ENCODE measurements around the gene TRIM17.

- TF ChIP-seq CTCF (IDR thresholded peaks at IDR 0.05; ENCODE audit: control extremely low read depth in 1 of 3, insufficient read depth in 1 of 3, low read depth in 1 of 3, low read length in 3 of 3) (no peak), SP2 (IDR thresholded peaks at IDR 0.05; ENCODE audit: low read length) (no peak), SIN3A (conservative IDR thresholded peaks at IDR 0.05 in 1 of 2, IDR thresholded peaks at IDR 0.05 in 1 of 2; ENCODE audit: low read depth in 1 of 2, low read length in 2 of 2) (no peak), MAX (IDR thresholded peaks at IDR 0.05) (peak; percentile 9; the same call in 1 of the 2 replicates), POLR2A (IDR thresholded peaks at IDR 0.05; ENCODE audit: control extremely low read depth in 1 of 2, low read depth in 2 of 2, low read length in 2 of 2) (no peak), SP1 (IDR thresholded peaks at IDR 0.05; ENCODE audit: low read depth, low read length) (no peak), RNF2 (IDR thresholded peaks at IDR 0.05; ENCODE audit: borderline replicate concordance, low read depth, low read length, missing control alignments, poor library complexity, severe bottlenecking) (no peak), EZH2 (IDR thresholded peaks at IDR 0.05; ENCODE audit: low read depth, low read length, severe bottlenecking) (no peak), BACH1 (IDR thresholded peaks at IDR 0.05; ENCODE audit: low read length) (no peak), ZNF274 (IDR thresholded peaks at IDR 0.05; ENCODE audit: borderline replicate concordance, extremely low read depth, low read length) (no peak), HDAC2 (IDR thresholded peaks at IDR 0.05; ENCODE audit: borderline replicate concordance in 1 of 2, low read depth in 2 of 2, low read length in 2 of 2) (no peak)
Observed at GRCh38 chr1:228408041-228408868, 8.4 kb downstream of the TRIM17 start.
